GM18909 (cell line): ENCODE data around the gene F11R.
A peak's percentile ranks its signal among the peaks of the same experiment; 100 is the strongest.
"Not testable (repeated sequence)": the region's sequence is repeated elsewhere in the genome, so short reads cannot be mapped to it uniquely, and the experiment has no call there.

ENCODE experiments used
- ATAC-seq: cut with Tn5 transposase; IDR thresholded peaks from one replicate; pipeline ENCODE4 v1.9.1; 2021; ENCODE audit warnings: mild to moderate bottlenecking; ENCODE audit not compliant: unreplicated experiment, poor library complexity

Gene F11R

DNA sequence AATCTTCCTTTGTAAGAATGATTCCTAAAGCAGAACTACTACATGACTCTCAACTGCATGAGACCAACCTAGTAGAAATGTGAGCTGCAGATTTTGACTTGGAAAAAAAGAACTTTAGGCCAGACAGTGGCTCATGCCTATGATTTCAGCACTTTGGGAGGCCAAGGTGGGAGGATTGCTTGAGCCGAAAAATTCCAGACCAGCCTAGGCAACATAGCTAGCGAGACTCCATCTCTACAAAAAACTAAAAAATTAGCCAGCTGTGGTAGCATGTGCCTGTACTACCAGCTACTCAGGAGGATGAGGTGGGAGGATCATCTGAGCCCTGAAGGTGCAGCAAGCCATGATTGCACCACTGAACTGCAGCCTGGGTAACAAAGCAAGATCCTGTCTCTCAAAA lies 41.7 kb downstream of the F11R start:
- no peak for ATAC-seq

DNA sequence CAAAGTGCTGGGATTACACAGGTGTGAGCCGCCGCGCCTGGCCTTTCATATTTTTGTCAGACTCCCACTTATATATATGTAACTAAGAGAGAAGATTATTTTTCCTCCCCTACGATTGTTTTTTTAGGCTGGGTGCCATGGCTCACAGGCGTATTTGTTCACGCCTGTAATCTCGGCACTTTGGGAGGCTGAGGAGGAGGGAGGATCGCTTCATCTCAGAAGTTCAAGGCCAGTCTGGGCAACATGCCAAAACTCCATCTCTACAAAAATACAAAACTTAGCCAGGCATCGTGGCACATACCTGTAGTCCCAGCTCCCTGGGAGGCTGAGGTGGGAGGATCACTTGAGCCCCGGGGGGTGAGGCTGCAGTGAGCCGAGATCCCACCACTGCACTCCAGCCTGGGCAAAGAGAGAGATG lies 42.4 kb downstream of the F11R start:
- ATAC-seq = no peak

DNA sequence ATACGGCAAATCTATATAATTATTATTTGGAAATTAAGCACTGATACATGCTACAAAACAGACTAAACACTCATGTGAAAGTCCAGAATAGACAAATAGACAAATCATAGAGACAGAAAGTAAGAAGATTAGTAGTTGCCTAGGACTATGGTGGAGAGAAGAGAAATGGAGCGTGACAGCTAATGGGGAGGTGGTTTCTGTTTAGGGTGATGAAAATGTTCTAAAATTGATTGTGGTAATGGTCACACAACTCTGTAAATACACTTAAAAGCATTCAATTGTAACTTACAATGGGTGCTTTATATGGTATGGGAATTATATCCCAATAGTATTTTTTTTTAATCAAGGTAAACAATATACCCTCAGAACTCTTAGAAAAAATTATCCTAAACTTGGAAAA lies 45.9 kb downstream of the F11R start:
- no peak for ATAC-seq

DNA sequence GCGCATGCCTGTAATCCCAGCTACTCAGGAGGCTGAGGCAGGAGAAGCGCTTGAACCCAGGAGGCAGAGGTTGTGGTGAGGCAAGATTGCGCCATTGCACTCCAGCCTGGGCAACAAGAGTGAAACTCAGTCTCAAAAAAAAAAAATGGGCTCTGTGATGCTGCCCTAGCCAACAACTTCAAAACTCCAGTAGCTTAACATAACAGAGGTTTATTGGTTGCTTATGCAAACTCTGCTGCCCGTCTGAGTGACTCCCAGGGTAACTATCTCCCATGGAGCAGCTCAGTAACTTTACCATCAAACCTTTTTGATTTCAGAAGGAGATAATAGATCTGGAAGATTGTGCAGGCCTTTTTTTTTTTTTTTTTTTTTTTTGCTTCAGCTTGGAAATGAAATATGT lies 47.5 kb downstream of the F11R start:
- no peak for ATAC-seq

DNA sequence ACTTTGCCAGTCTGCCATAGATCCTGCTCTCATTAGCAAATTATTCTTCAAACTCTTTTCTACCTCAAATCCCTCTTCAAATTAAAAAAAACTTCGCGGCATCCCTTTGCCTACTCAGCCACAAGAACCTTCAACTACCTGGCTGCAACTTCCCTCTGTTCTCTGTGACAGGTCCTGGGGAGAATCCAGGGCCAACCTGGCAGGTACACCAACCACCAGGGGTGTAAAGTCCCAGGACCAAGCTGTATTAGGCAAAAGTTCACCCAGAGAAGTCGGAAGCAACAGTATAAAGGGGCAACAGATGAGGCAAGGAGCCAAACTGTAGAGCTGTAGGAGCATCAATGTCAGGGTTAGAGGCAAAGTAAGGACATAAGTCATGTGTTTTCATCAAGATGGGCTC lies 48.0 kb downstream of the F11R start:
- ATAC-seq = no peak

DNA sequence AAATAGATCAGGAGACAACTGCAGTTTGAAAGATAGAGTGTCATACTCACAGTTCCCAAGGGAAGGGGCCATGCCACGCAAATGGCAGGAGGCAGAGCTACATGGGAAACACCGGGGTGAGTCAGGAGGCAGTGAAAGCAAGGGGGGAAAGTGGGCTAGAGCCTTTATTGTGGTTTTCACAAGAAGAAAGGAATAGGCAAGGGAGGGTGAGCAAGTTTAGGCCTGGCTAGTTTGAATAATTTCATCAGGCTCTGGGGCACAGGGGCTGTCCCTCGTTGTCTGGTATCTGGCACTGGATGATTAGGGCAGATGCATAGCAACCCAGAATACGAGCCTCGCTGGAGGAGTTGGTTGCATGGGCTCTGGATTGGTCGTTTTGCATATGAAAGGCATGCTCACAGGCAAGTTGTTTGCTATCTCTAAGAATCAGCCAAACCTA lies 49.3 kb downstream of the F11R start:
- no peak for ATAC-seq

DNA sequence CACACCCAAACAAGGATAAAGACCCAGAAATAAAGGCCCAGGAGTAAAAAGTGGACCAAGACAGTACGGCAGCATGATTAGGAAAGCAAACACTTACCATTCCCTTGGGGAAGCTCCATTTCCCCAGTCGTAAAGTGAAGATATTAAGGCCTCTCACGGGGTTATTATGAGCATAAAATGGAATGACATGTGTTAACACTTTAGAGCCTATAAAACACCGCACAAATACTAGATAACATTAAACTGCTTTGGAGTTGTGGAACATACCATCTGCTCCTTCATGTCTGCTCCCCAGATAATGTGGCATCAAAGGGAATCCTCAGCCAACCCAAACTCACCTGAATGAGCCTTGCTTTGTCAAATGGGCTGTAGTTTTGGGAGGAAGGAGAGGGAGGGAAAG lies 57.4 kb downstream of the F11R start:
- ATAC-seq = no peak

DNA sequence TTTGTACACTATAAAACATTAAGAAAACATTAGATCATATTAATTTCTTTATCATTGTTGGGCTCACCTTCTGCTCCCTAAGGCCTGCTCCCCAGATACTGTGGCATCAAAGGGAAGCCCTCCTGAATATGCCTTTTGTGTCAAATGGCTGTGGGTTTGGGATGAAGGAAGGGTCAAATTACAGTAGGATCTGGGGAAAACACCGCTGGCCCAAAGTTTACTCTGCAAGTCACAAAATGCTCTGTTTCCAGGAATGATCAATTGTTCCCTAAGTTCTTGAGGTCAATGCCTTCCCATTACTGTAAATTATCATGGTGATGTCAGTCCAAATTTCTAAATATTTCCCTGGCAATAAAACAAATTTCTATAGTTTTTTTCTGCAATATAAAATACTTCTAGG lies 59.5 kb downstream of the F11R start:
- ATAC-seq = no peak

DNA sequence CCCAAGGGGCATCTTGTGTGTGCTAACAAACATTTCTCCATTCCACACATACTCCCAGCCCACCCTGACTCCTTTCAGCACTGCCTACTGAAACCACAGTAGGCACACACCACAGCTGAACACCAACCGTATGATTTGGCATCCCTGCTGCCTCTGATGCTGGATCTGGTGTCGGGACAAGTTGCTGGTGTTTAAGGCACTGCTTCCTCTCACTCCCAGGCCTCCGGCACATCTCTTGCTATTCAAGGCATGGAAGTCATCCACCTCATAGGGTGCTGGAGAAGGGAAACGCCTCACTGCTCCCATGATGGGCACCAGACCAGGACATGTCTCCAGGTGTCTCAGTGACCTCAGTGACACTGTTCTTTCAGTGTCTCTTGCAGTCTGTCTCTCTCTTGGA lies 64.0 kb downstream of the F11R start:
- ATAC-seq = no peak

DNA sequence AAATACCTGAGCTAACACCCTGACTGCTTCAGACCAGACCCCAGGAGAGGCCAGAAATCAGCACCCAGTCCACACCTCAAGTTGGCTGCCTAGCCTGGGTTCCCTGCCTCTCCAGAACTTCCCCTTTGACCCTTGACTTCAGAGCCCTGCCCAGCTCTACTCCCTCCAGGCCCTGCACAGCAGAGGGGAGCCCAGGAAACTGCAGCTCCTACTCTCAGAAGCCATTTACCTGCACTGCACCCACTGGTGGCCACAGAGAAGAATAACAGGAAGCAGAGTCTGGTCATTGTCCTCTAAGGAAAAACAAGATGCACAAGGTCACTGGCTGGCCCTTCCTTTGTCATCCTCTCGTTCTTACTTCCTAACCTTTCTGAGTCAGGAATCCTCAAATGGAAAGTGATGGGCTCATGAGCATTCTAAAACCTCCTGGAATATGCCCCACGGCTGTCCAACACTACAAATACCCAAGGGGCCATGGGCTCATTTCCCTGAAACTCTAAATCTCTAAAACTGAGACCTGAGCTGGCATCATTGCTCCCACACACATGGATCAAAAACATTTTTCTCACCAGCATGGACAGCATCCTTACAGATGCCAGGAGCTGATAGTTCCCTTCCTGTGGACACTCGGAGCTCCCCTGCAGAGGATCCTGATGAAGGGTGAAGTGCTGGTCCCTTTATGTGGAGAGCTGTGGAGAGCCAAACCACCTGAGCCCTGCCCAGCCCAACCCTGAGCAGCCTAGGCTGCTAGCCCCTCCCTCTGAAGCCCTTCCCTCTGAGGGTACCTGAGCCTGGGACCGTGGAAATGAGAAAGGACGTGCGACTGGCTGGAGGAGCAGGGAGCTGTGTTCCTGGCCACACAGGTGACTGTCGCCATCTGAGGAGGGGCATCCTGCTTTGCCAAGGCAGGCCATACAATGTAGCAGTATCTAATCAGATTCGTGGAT lies 66.5 kb downstream of the F11R start, which contains the start of gene ITLN2:
ITLN2 (minus strand) TSS at position 652 of the 947 bp plus-strand sequence; CDS start at position 584, 68 bp downstream.
- ATAC-seq = peak; percentile 65

DNA sequence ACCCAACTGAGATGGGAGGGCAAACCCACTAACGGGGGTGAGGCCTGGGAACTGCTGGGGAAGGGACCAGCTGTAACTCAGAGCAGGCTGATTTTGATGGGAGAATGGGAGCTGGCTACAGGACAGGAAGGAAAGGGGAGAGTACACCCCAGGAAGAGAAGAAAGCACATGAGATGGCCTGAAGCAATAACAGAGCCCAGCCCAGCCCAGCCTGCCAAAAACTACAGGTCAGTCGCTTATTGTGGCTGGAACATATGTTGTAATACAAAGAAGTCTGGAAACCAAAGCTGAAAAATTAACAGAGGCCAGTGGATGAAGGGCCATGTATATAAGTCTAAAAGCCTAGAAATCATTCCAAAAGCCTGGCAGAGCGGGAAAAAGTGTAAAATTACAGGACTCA lies 67.9 kb downstream of the F11R start:
- no peak for ATAC-seq

DNA sequence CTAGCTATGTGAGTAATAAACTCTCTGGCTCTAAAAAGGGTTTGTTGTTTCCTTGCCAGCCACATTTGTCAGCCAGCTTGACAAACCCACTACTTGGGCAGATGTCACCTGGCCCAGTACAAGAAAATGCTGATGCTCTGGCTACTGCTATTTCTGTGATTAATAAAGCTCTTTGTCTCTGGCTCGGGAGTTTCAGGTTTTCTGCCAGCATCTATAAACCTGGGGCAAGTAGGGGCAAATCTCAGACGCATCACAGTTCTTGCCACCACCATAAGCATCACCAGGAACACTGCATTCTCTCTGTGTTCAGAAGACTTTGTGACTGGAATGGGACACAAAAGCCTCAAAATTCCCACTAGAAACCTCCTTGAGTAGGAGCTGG lies 68.8 kb downstream of the F11R start:
- ATAC-seq = no peak

DNA sequence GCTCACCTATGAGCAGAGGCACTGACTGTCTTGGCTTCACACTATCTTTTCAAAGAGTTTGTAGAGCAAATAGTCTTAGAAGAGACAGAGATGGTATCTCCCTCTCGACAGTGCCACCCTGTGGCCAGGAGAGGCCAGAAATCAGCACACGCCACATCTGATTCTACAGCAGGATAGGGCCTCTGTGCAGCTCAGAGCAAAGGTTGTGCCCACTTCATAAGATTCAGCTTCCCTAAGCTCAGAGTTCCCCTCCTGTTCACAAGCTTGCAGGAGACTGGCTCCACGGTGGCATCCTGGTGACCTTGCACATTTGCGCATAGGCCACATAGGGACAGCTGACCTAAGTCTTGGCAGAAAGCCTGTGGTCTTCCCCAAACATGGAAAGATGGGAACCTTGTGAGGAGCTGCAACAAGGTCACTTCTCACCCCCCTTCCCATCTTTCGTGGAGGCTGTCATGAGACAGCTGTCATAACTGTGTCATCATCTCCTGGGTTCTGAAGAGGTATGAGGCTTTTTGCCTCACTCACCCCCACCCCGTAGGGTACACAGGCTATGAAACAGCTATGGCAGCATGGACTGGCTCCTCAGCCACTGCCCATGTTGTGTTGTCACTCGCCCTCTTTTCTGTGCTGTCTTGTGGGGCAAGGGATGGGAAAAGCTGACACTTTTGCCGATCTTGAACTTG lies 69.4 kb downstream of the F11R start:
- peak; percentile 65 for ATAC-seq

DNA sequence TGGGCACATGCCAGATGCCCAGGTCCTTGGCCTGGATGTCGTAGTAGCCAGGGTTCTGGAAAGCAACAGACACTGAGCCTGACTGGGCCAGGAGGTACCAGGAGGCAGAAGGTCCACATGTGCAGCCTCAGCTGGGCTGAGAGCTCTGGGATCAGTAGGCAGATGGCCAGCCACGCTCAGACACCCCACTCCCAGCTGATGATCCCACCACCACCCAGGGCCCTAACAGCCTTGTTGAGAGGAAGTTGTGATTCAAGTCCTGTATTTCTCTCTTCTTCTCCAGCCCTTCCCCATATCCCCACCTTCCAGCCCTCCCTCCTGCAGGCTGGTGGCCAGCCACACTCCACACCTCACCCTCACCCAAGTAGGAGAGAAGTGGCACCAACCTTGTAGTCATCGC lies 70.3 kb downstream of the F11R start:
- no peak for ATAC-seq

DNA sequence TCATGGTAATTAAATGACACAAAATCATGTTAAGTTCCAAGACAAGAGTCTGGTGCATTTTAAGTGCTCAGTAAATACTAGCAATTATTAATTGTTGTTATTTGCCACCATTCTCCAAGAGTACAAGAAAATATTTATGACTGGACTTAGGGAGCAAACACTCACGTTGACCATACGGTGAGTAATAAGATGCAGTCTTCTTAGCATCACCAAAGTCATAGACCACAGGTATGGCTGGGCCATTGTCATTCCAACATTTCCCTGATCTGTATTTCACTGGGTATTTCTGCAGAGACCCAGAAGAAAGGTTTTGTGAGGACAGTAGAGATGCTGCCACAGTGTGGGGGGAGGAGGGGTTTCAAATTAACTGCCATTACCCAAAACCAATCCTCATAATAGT lies 71.1 kb downstream of the F11R start:
- ATAC-seq = no peak

DNA sequence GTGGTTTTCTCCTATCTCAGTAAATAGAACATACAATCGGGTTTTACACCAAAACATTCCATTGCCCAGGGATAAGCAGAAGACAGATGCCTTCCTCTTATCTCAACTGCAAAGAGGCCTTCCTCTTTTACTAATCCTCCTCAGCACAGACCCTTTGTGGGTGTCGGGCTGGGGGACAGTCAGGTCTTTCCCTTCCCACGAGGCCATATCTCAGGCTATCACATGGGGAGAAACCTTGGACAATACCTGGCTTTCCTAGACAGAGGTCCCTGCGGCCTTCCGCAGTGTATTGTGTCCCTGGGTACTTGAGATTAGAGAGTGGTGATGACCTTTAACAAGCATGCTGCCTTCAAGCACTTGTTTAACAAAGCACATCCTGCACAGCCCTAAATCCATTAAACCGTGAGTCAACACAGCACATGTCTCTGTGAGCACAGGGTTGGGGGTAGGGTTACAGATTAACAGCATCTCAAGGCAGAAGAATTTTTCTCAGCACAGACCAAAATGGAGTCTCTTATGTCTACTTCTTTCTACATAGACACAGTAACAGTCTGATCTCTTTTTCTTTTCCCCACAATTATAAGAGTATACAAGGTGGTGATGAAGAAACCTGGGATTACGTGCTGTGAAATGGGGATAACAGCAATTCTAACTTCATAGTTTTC lies 71.6 kb downstream of the F11R start:
- not testable (repeated sequence) for ATAC-seq

DNA sequence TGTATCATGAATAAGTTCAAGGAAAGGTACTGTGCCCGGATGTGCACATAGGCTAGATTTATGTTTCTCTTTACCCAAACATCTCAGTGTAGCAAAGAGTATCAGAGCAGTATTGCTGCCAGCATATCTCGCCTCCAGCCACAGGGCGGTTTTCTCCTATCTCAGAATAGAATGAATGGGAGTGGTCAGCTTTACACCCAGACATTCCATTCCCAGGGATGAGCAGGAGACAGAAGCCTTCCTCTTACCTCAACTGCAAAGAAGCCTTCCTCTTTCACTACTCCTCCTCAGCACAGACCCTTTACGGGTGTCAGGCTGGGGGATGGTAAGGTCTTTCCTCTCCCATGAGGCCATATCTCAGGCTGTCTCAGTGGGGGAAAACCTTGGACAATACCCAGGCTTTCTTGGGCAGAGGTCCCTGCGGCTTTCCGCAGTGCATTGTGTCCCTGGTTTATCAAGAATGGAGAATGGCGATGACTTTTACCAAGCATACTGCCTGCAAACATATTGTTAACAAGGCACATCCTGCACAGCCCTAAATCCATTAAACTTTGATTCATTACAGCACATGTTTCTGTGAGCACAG lies 73.7 kb downstream of the F11R start:
- not testable (repeated sequence) for ATAC-seq

DNA sequence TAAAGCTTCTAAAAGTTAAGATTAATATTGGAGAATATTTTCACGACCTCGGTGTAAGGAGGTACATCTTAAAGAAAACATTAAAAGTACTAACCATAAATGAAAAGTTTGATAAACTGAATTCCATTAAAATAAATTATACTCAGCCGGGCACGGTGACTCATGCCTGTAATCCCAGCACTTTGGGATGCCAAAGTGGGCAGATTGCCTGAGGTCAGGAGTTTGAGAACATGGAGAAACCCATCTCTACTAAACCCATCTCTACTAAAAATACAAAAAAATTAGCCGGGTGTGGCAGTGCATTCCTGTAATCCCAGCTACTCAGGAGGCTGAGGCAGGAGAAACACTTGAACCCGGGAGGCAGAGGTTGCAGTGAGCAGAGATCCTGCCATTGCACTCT lies 75.1 kb downstream of the F11R start:
- ATAC-seq = not testable (repeated sequence)
